Retinal pigment epithelial cell (primary cell): ENCODE data around the gene DBF4B.

Source experiments
- DNase-seq: peaks from one replicate; pipeline ENCODE4 v3.0.0-alpha.2; 2010; ENCODE audit warnings: low read depth
- H3K4me3 ChIP-seq: 2 replicates; pipeline ENCODE4 v1.5.1; 2011; ENCODE audit warnings: mild to moderate bottlenecking, low read length, control low read depth, moderate library complexity
- CTCF ChIP-seq: conservative IDR thresholded peaks from 2 replicates; pipeline ENCODE4 v1.5.1; 2011; ENCODE audit warnings: low read depth, low read length, control low read depth, inconsistent platforms

Gene DBF4B

DNA sequence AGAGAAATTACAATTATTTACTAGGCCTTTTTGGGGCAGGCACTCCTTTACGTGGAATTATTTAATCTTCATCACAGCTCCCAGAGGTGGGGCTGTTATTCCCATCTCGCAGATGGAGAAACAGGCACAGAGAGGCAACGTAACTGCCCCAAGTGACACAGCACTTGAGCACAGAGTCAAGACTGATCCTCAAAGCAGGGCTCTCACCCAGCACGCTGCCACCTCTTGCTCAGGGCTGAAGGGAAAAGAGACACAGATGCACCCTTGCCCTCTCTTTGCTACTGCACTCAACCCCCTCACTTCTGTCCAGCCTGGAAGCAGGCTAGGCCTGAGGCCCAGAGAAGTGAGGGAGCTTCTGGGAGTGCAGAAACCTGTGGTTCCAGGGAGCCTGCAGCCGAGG, 54.7 kb downstream of the DBF4B start:
- TF ChIP-seq CTCF, result no peak
- no peak for DNase-seq
- H3K4me3 ChIP-seq, result no peak overlapping the region

- H3K4me3 ChIP-seq, result no peak overlapping the region
- no peak for TF ChIP-seq CTCF
- DNase-seq, result no peak
These were observed 57.5 kb downstream of the DBF4B start for GRCh38 chr17:44765965-44766364.

DNA sequence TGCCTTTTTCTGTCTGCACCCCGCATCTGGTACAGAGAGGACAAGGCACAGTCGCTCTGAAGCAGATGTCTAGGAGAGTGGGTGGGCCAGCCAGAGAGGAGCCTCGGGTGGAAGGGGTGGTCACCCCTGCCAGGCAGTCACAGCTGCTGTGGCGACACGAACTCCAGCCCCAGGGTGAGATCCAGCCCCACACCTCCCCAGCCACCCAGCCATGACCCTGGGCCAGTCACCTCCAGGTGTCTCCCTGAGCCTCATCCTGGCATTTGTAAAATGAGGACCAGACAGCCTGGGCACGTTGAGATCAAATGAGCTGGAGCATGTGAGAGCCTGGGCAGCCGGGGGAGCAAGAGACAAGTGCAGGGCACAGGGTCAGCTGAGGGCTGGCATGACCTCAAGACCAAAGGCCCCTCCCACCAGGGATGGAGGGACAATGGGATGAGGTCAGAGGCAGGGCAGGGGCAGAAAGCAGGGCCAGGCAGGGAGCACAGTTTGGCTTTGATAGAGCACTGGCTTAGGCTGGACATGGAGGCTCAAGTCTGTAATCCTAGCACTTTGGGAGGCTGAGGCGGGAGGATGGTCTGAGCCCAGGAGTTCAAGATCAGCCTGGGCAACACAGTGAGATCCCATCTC, 58.1 kb downstream of the DBF4B start:
- DNase-seq, result no peak
- no peak for TF ChIP-seq CTCF
- no peak overlapping the region for H3K4me3 ChIP-seq

- no peak for DNase-seq
- H3K4me3 ChIP-seq, result no peak overlapping the region
- TF ChIP-seq CTCF, result no peak
These were observed 59.0 kb downstream of the DBF4B start for GRCh38 chr17:44767493-44767892.

DNA sequence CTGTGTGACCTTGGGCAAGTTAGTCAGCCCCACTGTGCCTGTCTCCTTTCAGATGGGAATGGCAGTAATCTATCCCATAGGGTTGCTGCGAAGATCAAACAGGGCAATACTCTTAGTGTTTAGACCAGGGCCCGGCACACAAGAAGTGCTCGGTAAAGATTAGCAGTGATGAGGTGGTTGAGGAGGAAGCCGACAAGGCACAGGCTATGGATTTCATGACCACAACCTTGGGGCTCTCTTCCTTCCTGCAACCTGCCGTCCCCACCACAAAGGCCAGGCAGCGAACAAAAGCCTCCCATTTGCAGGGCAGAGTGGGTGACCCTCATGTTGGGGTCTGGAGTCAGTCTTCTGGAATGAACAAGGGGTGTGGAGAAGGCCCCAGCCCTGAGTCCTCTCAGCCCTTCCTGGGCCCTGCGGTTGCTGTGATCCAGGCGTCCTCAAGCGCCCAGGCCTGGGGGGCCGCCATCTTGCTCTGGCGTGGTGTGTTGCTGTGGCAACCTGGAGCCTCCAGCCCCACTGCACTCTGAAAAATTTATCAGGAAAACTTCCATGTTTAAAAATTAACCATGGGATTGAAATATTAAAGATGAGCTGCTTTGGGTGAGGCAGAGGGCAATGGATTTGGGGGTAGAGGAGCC, 60.2 kb downstream of the DBF4B start:
- no peak overlapping the region for H3K4me3 ChIP-seq
- DNase-seq, result no peak
- no peak for TF ChIP-seq CTCF

DNA sequence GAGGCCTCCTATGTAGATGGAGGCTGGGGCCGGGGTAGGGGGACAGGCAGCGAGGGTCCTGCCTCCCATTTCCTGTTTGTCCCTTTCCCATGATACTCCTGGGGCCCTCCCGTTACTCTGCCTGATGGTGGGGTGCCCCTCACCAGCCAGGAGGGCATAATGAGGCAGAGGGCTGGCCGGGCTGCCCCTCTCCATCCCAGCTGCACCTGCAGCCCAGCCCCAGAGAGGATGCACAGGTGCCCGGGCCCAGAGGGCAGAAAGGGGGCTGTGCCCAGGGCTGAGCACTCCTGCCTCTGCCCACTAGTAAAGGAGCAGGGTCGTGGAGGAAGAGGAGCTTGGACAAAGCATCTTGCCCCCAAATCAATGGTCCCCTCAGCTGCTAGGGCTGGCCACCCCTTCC, 60.8 kb downstream of the DBF4B start:
- DNase-seq, result no peak
- no peak for TF ChIP-seq CTCF

GRCh38 chr17:44769647-44770084, 61.2 kb downstream of the DBF4B start:
- no peak for TF ChIP-seq CTCF
- no peak for DNase-seq
- H3K4me3 ChIP-seq, result no peak overlapping the region

More for the DNA sequence above, 60.8 kb downstream of the DBF4B start:
- H3K4me3 ChIP-seq, result no peak overlapping the region
